ENCODE data around the gene LIF.

Gene LIF

DNA sequence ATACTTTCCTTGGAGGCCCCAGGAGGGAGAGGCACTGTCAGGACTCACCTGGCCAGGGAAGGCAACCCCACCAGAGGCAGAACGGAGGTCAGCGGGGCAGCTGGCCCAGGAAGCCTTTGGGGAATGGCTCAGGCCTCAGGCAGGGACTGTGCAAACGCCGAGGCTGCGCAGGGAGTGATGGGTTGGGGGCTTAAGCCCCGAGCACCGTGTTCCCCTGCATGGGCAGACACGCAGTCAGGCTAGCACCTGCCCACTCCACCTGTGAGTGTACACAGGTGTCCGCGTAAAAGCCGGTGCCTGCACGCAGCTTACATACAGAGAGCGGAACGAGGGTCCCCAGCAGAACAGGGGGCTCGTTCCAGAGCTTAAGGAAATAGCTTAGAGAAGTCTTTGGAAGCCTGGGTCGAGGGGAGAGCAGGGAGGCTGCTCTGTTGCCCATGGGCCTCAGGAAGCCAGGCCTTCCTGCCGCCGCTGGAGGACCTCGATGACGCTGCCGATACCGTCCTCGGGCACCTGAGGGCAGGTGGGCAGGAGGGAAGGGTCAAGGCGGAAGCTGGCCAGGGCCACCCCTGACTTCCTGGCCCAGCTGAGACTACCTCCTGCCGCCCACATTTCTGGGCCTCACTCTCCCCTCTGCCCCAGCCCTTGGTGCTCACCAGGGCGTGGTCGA is 38.8 kb upstream of the LIF start:
- H3K27ac ChIP-seq = no peak overlapping the region
- no peak for DNase-seq (ENCODE audit: low read depth, low spot score)

- DNase-seq (ENCODE audit: low read depth, low spot score) = no peak
- H3K27ac ChIP-seq = no peak overlapping the region
Observed at GRCh38 chr22:30284666-30285065, 38.1 kb upstream of the LIF start.

DNA sequence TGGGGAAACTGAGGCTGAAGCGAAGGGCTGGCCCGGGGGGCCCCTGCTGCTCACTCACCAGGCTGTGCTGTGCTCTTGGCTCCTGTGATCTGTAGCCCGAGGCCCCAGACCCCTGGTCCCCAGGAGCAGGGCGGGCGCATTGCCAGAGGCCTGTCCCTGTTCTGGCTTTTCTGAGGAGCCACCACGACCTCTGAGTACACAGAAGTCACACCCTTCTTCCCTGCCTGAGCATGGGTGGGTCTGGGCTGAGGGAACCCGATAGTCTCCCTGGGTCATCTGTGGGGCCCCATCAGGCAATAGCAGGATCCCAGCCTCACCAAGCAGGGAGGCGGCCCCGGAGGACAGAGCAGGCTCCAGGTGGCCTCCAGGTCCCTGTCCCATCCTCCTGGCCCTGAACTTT is 37.6 kb upstream of the LIF start:
- no peak overlapping the region for H3K27ac ChIP-seq
- no peak for DNase-seq (ENCODE audit: low read depth, low spot score)

GRCh38 chr22:30283342-30283741 is 36.8 kb upstream of the LIF start:
- no peak overlapping the region for H3K27ac ChIP-seq
- DNase-seq (ENCODE audit: low read depth, low spot score) = no peak

DNA sequence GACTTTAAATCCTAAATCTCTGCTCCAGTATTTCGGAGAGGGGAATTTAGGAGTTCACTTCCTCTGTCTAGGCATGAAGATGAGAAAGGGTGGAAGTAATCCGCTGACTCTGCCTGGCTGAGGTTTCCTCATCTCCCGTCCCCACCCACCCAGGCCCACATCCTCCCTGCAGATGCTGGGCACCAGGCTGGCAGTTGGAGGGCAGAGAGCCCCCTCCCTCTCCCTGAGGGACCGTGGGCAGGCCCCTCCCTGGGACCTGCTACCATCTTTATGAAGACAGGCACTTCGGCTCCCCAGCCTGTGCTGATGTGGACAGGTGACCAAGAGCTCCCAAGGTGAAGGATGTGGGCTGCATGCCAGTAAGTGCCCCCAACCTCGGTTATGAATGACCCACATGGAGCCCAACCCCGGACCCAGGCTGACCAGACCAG is 36.1 kb upstream of the LIF start:
- DNase-seq (ENCODE audit: low read depth, low spot score) = no peak
- no peak overlapping the region for H3K27ac ChIP-seq

GRCh38 chr22:30280505-30280904 is 33.9 kb upstream of the LIF start:
- DNase-seq (ENCODE audit: low read depth, low spot score) = no peak
- no peak overlapping the region for H3K27ac ChIP-seq

GRCh38 chr22:30279932-30280331 is 33.4 kb upstream of the LIF start:
- no peak for DNase-seq (ENCODE audit: low read depth, low spot score)
- no peak overlapping the region for H3K27ac ChIP-seq

- no peak overlapping the region for H3K27ac ChIP-seq
- no peak for DNase-seq (ENCODE audit: low read depth, low spot score)
Observed at GRCh38 chr22:30279046-30279788, 32.7 kb upstream of the LIF start.

GRCh38 chr22:30277547-30278344 is 31.2 kb upstream of the LIF start:
- DNase-seq (ENCODE audit: low read depth, low spot score) = no peak
- H3K27ac ChIP-seq = no peak overlapping the region

- DNase-seq (ENCODE audit: low read depth, low spot score) = no peak
- H3K27ac ChIP-seq = no peak overlapping the region
Observed at GRCh38 chr22:30276039-30276438, 29.5 kb upstream of the LIF start.

DNA sequence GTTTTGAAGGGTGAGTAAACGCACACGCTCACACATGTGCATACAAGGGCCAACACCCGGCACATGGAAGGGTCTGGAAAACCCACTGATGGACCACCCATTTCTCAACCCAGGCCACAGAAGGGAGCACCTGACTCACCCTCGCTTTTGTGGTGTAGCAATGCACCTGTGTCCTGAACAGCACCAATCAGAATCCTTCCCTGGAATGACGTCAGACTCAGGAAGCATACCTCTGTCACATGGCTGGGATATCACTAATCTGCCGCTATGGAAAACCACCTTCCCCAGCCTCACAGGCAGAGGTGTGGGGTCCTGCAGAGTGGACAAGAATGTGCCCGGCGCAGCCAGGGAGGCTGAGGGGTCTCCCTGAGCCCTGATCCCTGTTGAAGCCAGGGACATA is 29.1 kb upstream of the LIF start:
- no peak for DNase-seq (ENCODE audit: low read depth, low spot score)
- no peak overlapping the region for H3K27ac ChIP-seq

- DNase-seq (ENCODE audit: low read depth, low spot score) = no peak
- H3K27ac ChIP-seq = no peak overlapping the region
Observed at GRCh38 chr22:30274437-30274812, 27.9 kb upstream of the LIF start.

- no peak overlapping the region for H3K27ac ChIP-seq
- no peak for DNase-seq (ENCODE audit: low read depth, low spot score)
Observed at GRCh38 chr22:30273711-30274436, 27.3 kb upstream of the LIF start.

DNA sequence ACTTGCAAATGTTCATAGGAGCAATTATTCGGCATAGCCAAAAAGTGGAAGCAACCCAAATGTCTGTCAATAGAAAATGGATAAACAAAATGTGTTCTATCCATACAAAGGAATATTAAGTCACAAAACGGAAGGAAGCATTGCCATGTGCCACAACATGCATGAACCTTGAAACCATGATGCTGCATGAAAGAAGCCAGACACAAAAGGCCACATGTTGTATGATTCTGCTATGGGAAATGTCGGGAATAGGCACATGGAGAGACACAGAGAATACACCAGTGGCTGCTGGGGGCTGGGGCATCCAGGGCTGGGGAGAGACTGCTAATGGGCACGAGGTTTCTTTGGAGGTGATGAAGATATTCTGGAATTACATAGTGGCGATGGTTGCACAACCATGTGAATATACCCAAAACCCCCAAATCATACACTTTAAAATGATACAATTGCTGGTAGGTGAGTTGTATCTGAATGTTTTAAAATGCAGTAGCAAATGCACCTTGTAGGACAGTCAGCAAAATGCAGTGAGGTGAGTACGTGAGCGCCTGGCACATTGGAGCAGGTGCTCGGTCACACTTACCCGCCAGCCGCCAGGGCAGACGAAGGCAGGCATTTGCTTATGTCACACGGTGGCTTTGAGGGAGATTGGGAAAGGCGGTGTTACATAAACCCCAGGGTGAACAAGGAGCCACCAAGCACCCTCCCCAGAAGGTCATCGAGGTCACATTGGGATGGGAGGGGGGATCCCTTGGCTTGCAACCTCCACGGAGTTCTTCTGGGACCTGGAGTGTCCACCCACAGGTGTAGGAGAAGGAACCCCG is 26.4 kb upstream of the LIF start:
- no peak for DNase-seq (ENCODE audit: low read depth, low spot score)
- no peak overlapping the region for H3K27ac ChIP-seq

- H3K27ac ChIP-seq = no peak overlapping the region
- DNase-seq (ENCODE audit: low read depth, low spot score) = no peak
Observed at GRCh38 chr22:30270832-30271231, 24.3 kb upstream of the LIF start.

DNA sequence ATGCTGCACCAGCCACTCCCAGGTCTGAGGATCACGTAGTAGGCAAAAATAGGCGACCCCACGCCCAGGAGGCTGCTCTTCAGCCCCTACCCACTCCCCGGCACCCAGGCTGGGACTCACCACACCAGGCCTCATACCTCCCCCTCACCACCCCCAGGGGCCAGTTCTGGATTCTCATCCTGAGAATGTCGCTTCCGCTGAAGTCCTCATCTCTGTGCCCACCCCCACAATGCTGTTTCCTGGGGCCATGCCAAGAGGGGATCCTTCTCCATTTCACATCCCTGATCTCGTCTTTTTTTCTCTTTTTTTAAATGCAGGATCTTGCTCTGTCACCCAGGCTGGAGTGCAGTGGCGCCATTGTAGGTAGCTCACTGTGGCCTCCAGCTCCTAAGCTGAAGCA is 21.8 kb upstream of the LIF start:
- DNase-seq (ENCODE audit: low read depth, low spot score) = no peak
- no peak overlapping the region for H3K27ac ChIP-seq

GRCh38 chr22:30267382-30268302 is 21.1 kb upstream of the LIF start:
- no peak overlapping the region for H3K27ac ChIP-seq
- DNase-seq (ENCODE audit: low read depth, low spot score) = no peak

DNA sequence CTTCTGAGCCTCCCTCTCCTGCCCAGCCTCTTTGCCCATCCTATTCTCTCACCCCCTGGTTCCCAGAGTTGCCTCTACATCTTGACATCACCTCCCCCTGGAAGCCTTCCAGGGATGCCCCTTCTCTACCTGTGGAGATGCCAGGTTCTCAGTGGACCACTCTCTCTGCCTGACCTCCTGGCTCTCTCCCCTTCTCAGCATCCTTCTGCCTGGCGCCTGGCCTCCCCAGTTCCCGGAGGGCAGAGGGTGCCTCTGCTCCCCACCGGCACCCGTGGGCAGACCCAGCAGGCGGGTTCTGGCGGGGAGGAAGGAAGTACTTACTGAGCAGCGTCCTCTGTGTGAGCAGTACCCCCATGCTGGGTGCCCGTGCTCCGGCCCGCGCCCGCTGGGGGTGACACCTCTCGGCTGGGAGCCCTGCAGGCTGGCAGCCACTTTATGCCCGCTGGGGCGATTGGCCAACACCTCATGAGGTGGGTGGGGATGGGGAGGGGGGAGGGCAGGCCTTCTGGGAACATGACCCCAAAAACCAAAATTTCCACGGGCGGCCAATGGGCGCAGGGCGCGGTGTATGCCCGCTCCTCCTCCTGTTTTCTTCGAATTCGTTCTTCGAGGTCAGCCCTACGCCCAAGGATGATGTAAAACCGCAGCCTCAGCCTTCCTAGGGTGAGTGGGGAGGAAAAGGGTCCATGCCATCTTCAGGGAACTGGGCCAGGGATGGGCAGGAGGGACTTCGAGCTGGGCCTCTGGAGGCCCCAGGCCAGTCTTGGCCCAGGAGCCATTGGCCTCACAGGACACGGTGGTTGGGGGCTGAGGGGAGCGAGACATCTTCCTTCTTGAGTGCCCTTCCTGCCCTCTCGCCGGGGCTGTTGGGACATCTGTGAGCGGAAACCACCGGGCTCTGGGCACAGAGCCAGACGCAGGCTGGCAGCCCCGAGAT is 20.2 kb upstream of the LIF start, which contains the start of gene OSM:
TSS of gene OSM (minus strand) at position 407 of the 937 bp plus-strand sequence. CDS start at position 355, 52 bp downstream.
- H3K27ac ChIP-seq = no peak within 1 kb of the TSS
- DNase-seq (ENCODE audit: low read depth, low spot score) = no peak

Measured in epithelial cell of prostate (primary cell).